Gastroesophageal sphincter (tissue), 3 donors: Measurements from ENCODE around the gene XRCC4.

Source experiments
- CTCF ChIP-seq, 4 experiments: fragments of 200-600 bp in 2 of 4; fragments of 450-650 bp in 2 of 4; sonication (generic) in 1 of 4; IDR thresholded peaks; one replicate each; pipeline ENCODE4 v1.5.1; 2017 to 2019; ENCODE audit warnings: antibody characterized with exemption in 4 of 4, mild to moderate bottlenecking in 2 of 4, moderate library complexity in 2 of 4
- EP300 ChIP-seq: sonication (generic); formaldehyde crosslinking; IDR thresholded peaks from one replicate; pipeline ENCODE4 v1.6.1; 2017; ENCODE audit warnings: antibody characterized with exemption, mild to moderate bottlenecking
- POLR2A ChIP-seq, 2 donors: fragments of 450-650 bp; IDR thresholded peaks; one replicate each; pipeline ENCODE4 v1.6.1; 2017; ENCODE audit warnings: antibody characterized with exemption in 2 of 2, mild to moderate bottlenecking in 2 of 2, moderate library complexity in 1 of 2
- POLR2AphosphoS5 ChIP-seq: sonication (generic); formaldehyde crosslinking; IDR thresholded peaks from one replicate; pipeline ENCODE4 v1.6.1; 2017; ENCODE audit warnings: antibody characterized with exemption

- no peak for TF ChIP-seq POLR2A (IDR thresholded peaks at IDR 0.05)
- TF ChIP-seq CTCF (IDR thresholded peaks at IDR 0.05) = no peak
- no peak for TF ChIP-seq POLR2AphosphoS5
- no peak for TF ChIP-seq EP300
Observed at GRCh38 chr5:83401122-83401731, 323.9 kb downstream of the XRCC4 start.
